Tibial nerve (tissue), 4 donors: Measurements from ENCODE around the gene CYGB.
"Not testable (repeated sequence)": the region's sequence is repeated elsewhere in the genome, so short reads cannot be mapped to it uniquely, and the experiment has no call there.

ENCODE experiments used
- EP300 ChIP-seq, 2 donors: sonication (generic); formaldehyde crosslinking; IDR thresholded peaks; one replicate each; pipeline ENCODE4 v1.6.1; 2017; ENCODE audit warnings: antibody characterized with exemption in 2 of 2, mild to moderate bottlenecking in 1 of 2
- TF ChIP-seq, protein P1 (sequence below), 5 experiments: fragments of 200-600 bp in 3 of 5; fragments of 450-650 bp in 2 of 5; sonication (generic) in 3 of 5; IDR thresholded peaks; one replicate each; pipeline ENCODE4 v1.5.1; 2016 to 2019; ENCODE audit warnings: antibody characterized with exemption in 5 of 5, mild to moderate bottlenecking in 3 of 5, moderate library complexity in 2 of 5

DNA sequence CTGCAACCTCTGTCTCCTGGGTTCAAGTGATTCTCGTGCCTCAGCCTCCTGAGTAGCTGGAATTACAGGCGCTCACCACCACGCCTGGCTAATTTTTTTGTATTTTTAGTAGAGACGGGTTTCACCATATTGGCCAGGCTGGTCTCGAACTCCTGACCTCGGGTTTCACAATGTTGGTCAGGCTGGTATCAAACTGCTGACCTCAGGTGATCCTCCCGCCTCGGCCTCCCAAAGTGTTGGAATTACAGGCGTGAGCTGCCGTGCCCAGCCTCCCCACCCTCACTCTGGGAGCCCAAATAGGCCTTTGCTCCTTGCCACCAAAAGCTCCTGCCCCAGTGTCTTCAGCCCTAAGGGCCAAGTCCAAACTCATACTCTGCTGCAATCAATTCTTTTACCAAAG, 15.8 kb downstream of the CYGB start:
- TF ChIP-seq, protein P1, sequence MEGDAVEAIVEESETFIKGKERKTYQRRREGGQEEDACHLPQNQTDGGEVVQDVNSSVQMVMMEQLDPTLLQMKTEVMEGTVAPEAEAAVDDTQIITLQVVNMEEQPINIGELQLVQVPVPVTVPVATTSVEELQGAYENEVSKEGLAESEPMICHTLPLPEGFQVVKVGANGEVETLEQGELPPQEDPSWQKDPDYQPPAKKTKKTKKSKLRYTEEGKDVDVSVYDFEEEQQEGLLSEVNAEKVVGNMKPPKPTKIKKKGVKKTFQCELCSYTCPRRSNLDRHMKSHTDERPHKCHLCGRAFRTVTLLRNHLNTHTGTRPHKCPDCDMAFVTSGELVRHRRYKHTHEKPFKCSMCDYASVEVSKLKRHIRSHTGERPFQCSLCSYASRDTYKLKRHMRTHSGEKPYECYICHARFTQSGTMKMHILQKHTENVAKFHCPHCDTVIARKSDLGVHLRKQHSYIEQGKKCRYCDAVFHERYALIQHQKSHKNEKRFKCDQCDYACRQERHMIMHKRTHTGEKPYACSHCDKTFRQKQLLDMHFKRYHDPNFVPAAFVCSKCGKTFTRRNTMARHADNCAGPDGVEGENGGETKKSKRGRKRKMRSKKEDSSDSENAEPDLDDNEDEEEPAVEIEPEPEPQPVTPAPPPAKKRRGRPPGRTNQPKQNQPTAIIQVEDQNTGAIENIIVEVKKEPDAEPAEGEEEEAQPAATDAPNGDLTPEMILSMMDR (IDR thresholded peaks at IDR 0.05), result not testable (repeated sequence)
- not testable (repeated sequence) for TF ChIP-seq EP300 (IDR thresholded peaks at IDR 0.05)
